Mucosa of rectum (tissue), 2 donors: Measurements from ENCODE around the gene KCTD1.

Experiments
- H3K27ac ChIP-seq, 2 donors: one replicate each; pipeline ENCODE4 v1.7.0; 2013; ENCODE audit warnings: inconsistent platforms in 2 of 2, low read depth in 2 of 2, low read length in 2 of 2
- H3K27me3 ChIP-seq, 2 donors: one replicate each; pipeline ENCODE4 v1.7.0; 2013; ENCODE audit warnings: low read length in 2 of 2; ENCODE audit not compliant: control insufficient read depth in 2 of 2, insufficient read depth in 2 of 2
- H3K36me3 ChIP-seq, 2 donors: one replicate each; pipeline ENCODE4 v1.7.0; 2013; ENCODE audit warnings: low read length in 2 of 2; ENCODE audit not compliant: control insufficient read depth in 2 of 2, insufficient read depth in 2 of 2
- H3K4me1 ChIP-seq, 2 donors: one replicate each; pipeline ENCODE4 v1.7.0; 2013; ENCODE audit warnings: low read length in 2 of 2, mild to moderate bottlenecking in 1 of 2; ENCODE audit not compliant: control insufficient read depth in 2 of 2, insufficient read depth in 2 of 2
- H3K4me3 ChIP-seq, 2 donors: one replicate each; pipeline ENCODE4 v1.7.0; 2013; ENCODE audit warnings: low read length in 2 of 2
- H3K9ac ChIP-seq, 2 donors: one replicate each; pipeline ENCODE4 v1.7.0; 2013; ENCODE audit warnings: low read length in 2 of 2, low read depth in 1 of 2, mild to moderate bottlenecking in 1 of 2
- H3K9me3 ChIP-seq, 2 donors: one replicate each; pipeline ENCODE4 v1.7.0; 2013; ENCODE audit warnings: low read length in 2 of 2; ENCODE audit not compliant: control insufficient read depth in 2 of 2
- donor health status: healthy.
- donor health status: Normal muscosa, but diverticular disease.

The KCTD1 gene

GRCh38 chr18:26471027-26471426 lies 77.3 kb downstream of the KCTD1 start:
- H3K27me3 ChIP-seq = no peaks in the 10 kb centered on the region
- no peak overlapping the region for H3K27ac ChIP-seq
- peaks cover 0 to 2% of the 10 kb centered on the region in 2 donors for H3K36me3 ChIP-seq
- H3K4me3 ChIP-seq = no peak overlapping the region
- no peaks in the 10 kb centered on the region for H3K4me1 ChIP-seq
- H3K9ac ChIP-seq = no peak overlapping the region
- no peaks in the 10 kb centered on the region for H3K9me3 ChIP-seq

GRCh38 chr18:26470011-26470637 lies 78.2 kb downstream of the KCTD1 start:
- H3K4me3 ChIP-seq = no peak overlapping the region
- no peaks in the 10 kb centered on the region for H3K9me3 ChIP-seq
- H3K9ac ChIP-seq = no peak overlapping the region
- H3K27me3 ChIP-seq = no peaks in the 10 kb centered on the region
- peaks cover 0 to 2% of the 10 kb centered on the region in 2 donors for H3K36me3 ChIP-seq
- H3K27ac ChIP-seq = no peak overlapping the region
- no peaks in the 10 kb centered on the region for H3K4me1 ChIP-seq

- Histone ChIP-seq H3K4me3 (no peak overlapping the region), H3K27ac (no peak overlapping the region)
These were observed 79.4 kb downstream of the KCTD1 start for GRCh38 chr18:26468931-26469340.

GRCh38 chr18:26466026-26466425 lies 82.3 kb downstream of the KCTD1 start:
- no peaks in the 10 kb centered on the region for H3K4me1 ChIP-seq
- H3K27me3 ChIP-seq = no peaks in the 10 kb centered on the region
- no peak overlapping the region for H3K4me3 ChIP-seq
- H3K9ac ChIP-seq = no peak overlapping the region
- no peak overlapping the region for H3K27ac ChIP-seq
- H3K9me3 ChIP-seq = no peaks in the 10 kb centered on the region
- H3K36me3 ChIP-seq = peaks cover 0 to 2% of the 10 kb centered on the region in 2 donors

More at GRCh38 chr18:26468931-26469340, 79.4 kb downstream of the KCTD1 start:
- no peak overlapping the region for H3K9ac ChIP-seq
- peaks cover 0 to 2% of the 10 kb centered on the region in 2 donors for H3K36me3 ChIP-seq
- no peaks in the 10 kb centered on the region for H3K4me1 ChIP-seq
- H3K9me3 ChIP-seq = no peaks in the 10 kb centered on the region
- H3K27me3 ChIP-seq = no peaks in the 10 kb centered on the region

- no peaks in the 10 kb centered on the region for H3K4me1 ChIP-seq
- no peak overlapping the region for H3K9ac ChIP-seq
- H3K4me3 ChIP-seq = no peak overlapping the region
- H3K9me3 ChIP-seq = no peaks in the 10 kb centered on the region
- peaks cover 0 to 2% of the 10 kb centered on the region in 2 donors for H3K36me3 ChIP-seq
- H3K27me3 ChIP-seq = no peaks in the 10 kb centered on the region
- H3K27ac ChIP-seq = no peak overlapping the region
These were observed 82.9 kb downstream of the KCTD1 start for GRCh38 chr18:26465431-26465830.

- H3K27me3 ChIP-seq = no peaks in the 10 kb centered on the region
- no peak overlapping the region for H3K9ac ChIP-seq
- H3K4me1 ChIP-seq = no peaks in the 10 kb centered on the region
- H3K9me3 ChIP-seq = no peaks in the 10 kb centered on the region
- no peak overlapping the region for H3K27ac ChIP-seq
- H3K4me3 ChIP-seq = no peak overlapping the region
- H3K36me3 ChIP-seq = peaks cover 2 to 3% of the 10 kb centered on the region in 2 donors
These were observed 84.0 kb downstream of the KCTD1 start for GRCh38 chr18:26464128-26465011.

- H3K36me3 ChIP-seq = peaks cover 3 to 7% of the 10 kb centered on the region in 2 donors
- H3K27ac ChIP-seq = no peak overlapping the region
- H3K4me3 ChIP-seq = no peak overlapping the region
- no peaks in the 10 kb centered on the region for H3K9me3 ChIP-seq
- H3K27me3 ChIP-seq = no peaks in the 10 kb centered on the region
- H3K4me1 ChIP-seq = no peaks in the 10 kb centered on the region
- H3K9ac ChIP-seq = no peak overlapping the region
These were observed 86.0 kb downstream of the KCTD1 start for GRCh38 chr18:26462355-26462754.

GRCh38 chr18:26461405-26461804 lies 86.9 kb downstream of the KCTD1 start:
- Histone ChIP-seq H3K27ac (peak overlapping the region in 1 of 2 donors; percentile 17), H3K4me3 (no peak overlapping the region), H3K27me3 (no peaks in the 10 kb centered on the region), H3K9ac (no peak overlapping the region), H3K9me3 (no peaks in the 10 kb centered on the region), H3K4me1 (no peaks in the 10 kb centered on the region), H3K36me3 (peaks cover 3 to 8% of the 10 kb centered on the region in 2 donors)

GRCh38 chr18:26460449-26461091 lies 87.8 kb downstream of the KCTD1 start:
- Histone ChIP-seq H3K36me3 (peaks cover 3 to 8% of the 10 kb centered on the region in 2 donors), H3K4me1 (no peaks in the 10 kb centered on the region)

GRCh38 chr18:26459884-26460283 lies 88.5 kb downstream of the KCTD1 start:
- H3K4me3 ChIP-seq = no peak overlapping the region
- peak overlapping the region in 1 of 2 donors; percentile 44 for H3K27ac ChIP-seq
- H3K4me1 ChIP-seq = no peaks in the 10 kb centered on the region
- no peaks in the 10 kb centered on the region for H3K27me3 ChIP-seq
- H3K36me3 ChIP-seq = peaks cover 3 to 8% of the 10 kb centered on the region in 2 donors
- H3K9ac ChIP-seq = no peak overlapping the region
- no peaks in the 10 kb centered on the region for H3K9me3 ChIP-seq

More at GRCh38 chr18:26460449-26461091, 87.8 kb downstream of the KCTD1 start:
- Histone ChIP-seq H3K9me3 (no peaks in the 10 kb centered on the region), H3K27me3 (no peaks in the 10 kb centered on the region), H3K4me3 (no peak overlapping the region), H3K9ac (no peak overlapping the region), H3K27ac (peak overlapping the region in 1 of 2 donors; percentile 44)
